IMR-90 (cell line): ENCODE data around the gene GPR39. TPM values are rescaled to one million over a fixed set of nuclear protein-coding genes. Genes with fewer than 3 reads are reported as not detected.
A peak's percentile ranks its signal among the peaks of the same experiment; 100 is the strongest.

Experiments used
- ATAC-seq: fragments of 200-7000 bp; cut with Tn5 transposase; 2 replicates; pipeline ENCODE4 v1.9.1; 2020; ENCODE audit warnings: low read depth, mild to moderate bottlenecking, moderate library complexity
- BruUV-seq: library from RNA; stranded (reverse); fragments of 400-500 nt; replicated peaks from 2 replicates; lab custom pipeline; 2021; lab: Mats Ljungman, UMichigan
- CTCF ChIA-PET: fragments of 300-600 bp; formaldehyde crosslinking; extraction: SDS; loops from one replicate; lab custom pipeline; 2021; ENCODE audit warnings: antibody characterized with exemption; lab: Yijun Ruan, JAX
- POLR2A ChIA-PET: fragments of 300-600 bp; sonication (Branson Sonifier 250); formaldehyde crosslinking; loops from one replicate; lab custom pipeline; 2022; ENCODE audit warnings: antibody characterized with exemption; ENCODE audit not compliant: unreplicated experiment; lab: Charles Lee
- DNase-seq: peaks from one replicate; pipeline ENCODE4 v3.0.0; 2013
- H2AFZ ChIP-seq: replicated peaks from 2 replicates; pipeline ENCODE3; 2013; ENCODE audit warnings: low read length, mild to moderate bottlenecking; ENCODE audit not compliant: poor library complexity
- H2AK5ac ChIP-seq: 2 replicates; pipeline ENCODE4 v1.6.1; 2013; ENCODE audit warnings: low read depth, low read length, inconsistent platforms
- H2AK9ac ChIP-seq: replicated peaks from 2 replicates; pipeline ENCODE3; 2013; ENCODE audit warnings: mild to moderate bottlenecking, low read depth, low read length, moderate library complexity; ENCODE audit not compliant: poor library complexity
- H2BK120ac ChIP-seq: 2 replicates; pipeline ENCODE4 v1.6.1; 2013; ENCODE audit warnings: low read depth, low read length, inconsistent platforms
- H2BK15ac ChIP-seq: 3 replicates; pipeline ENCODE4 v1.6.1; 2013; ENCODE audit warnings: low read depth, low read length, inconsistent platforms
- H2BK20ac ChIP-seq: 2 replicates; pipeline ENCODE4 v1.6.1; 2013; ENCODE audit warnings: low read depth, mild to moderate bottlenecking, inconsistent platforms, low read length, moderate library complexity
- H2BK5ac ChIP-seq: 2 replicates; pipeline ENCODE4 v1.6.1; 2013; ENCODE audit warnings: mild to moderate bottlenecking, low read depth, low read length, inconsistent platforms; ENCODE audit not compliant: poor library complexity, severe bottlenecking
- H3K14ac ChIP-seq: replicated peaks from 2 replicates; pipeline ENCODE4 v1.6.1; 2013; ENCODE audit warnings: low read depth, low read length, inconsistent platforms
- H3K18ac ChIP-seq: 2 replicates; pipeline ENCODE4 v1.6.1; 2013; ENCODE audit warnings: low read depth, low read length, control low read depth
- H3K23ac ChIP-seq: 2 replicates; pipeline ENCODE4 v1.6.1; 2013; ENCODE audit warnings: low read depth, low read length, inconsistent platforms
- H3K27ac ChIP-seq: 2 replicates; pipeline ENCODE4 v1.5.1; 2013; ENCODE audit warnings: mild to moderate bottlenecking, control low read depth, low read length; ENCODE audit not compliant: insufficient read depth
- H3K27me3 ChIP-seq: 2 replicates; pipeline ENCODE4 v1.6.1; 2013; ENCODE audit warnings: low read length; ENCODE audit not compliant: control insufficient read depth, insufficient read depth
- H3K36me3 ChIP-seq: 2 replicates; pipeline ENCODE4 v1.6.1; 2013; ENCODE audit warnings: low read length, mixed read lengths; ENCODE audit not compliant: control insufficient read depth, insufficient read depth
- H3K4ac ChIP-seq: 2 replicates; pipeline ENCODE4 v1.6.1; 2013; ENCODE audit warnings: low read depth, low read length, inconsistent platforms
- H3K4me1 ChIP-seq: 2 replicates; pipeline ENCODE4 v1.6.1; 2013; ENCODE audit warnings: low read length, mixed read lengths; ENCODE audit not compliant: control insufficient read depth, insufficient read depth
- H3K4me2 ChIP-seq: 2 replicates; pipeline ENCODE4 v1.6.1; 2013; ENCODE audit warnings: low read depth, mild to moderate bottlenecking, control low read depth, low read length, moderate library complexity
- H3K4me3 ChIP-seq: 2 replicates; pipeline ENCODE4 v1.5.1; 2013; ENCODE audit warnings: low read depth, mild to moderate bottlenecking, control low read depth, low read length, moderate library complexity; ENCODE audit not compliant: insufficient read depth
- H3K56ac ChIP-seq: 2 replicates; pipeline ENCODE4 v1.6.1; 2013; ENCODE audit warnings: low read length, inconsistent platforms; ENCODE audit not compliant: insufficient read depth; ENCODE audit errors: extremely low read depth
- H3K79me1 ChIP-seq, 2 experiments: 2 replicates each; pipeline ENCODE4 v1.6.1; 2013; ENCODE audit warnings: low read length in 2 of 2, inconsistent platforms in 1 of 2, low read depth in 1 of 2
- H3K9ac ChIP-seq: 2 replicates; pipeline ENCODE4 v1.6.1; 2013; ENCODE audit warnings: low read depth, low read length, control low read depth
- H3K9me1 ChIP-seq: 2 replicates; pipeline ENCODE4 v1.6.1; 2013; ENCODE audit warnings: low read length, inconsistent platforms; ENCODE audit not compliant: insufficient read depth
- H3K9me3 ChIP-seq: 2 replicates; pipeline ENCODE4 v1.6.1; 2013; ENCODE audit warnings: low read length; ENCODE audit not compliant: control insufficient read depth, insufficient read depth
- H4K20me1 ChIP-seq: 2 replicates; pipeline ENCODE4 v1.6.1; 2013; ENCODE audit warnings: low read length, inconsistent platforms; ENCODE audit not compliant: insufficient read depth
- H4K5ac ChIP-seq: 2 replicates; pipeline ENCODE4 v1.6.1; 2013; ENCODE audit warnings: mild to moderate bottlenecking, low read depth, low read length, control low read depth
- H4K8ac ChIP-seq, 2 experiments: 2 replicates each; pipeline ENCODE4 v1.6.1; 2013; ENCODE audit warnings: low read depth in 2 of 2, low read length in 2 of 2, control low read depth in 1 of 2, inconsistent platforms in 1 of 2
- H4K91ac ChIP-seq: 2 replicates; pipeline ENCODE4 v1.6.1; 2013; ENCODE audit warnings: low read depth, low read length, inconsistent platforms; ENCODE audit not compliant: insufficient read depth
- BHLHE40 ChIP-seq: fragments of 150-350 bp; IDR thresholded peaks from 2 replicates; pipeline ENCODE4 v1.6.1; 2016; ENCODE audit warnings: mild to moderate bottlenecking, low read depth, low read length
- CEBPB ChIP-seq: IDR thresholded peaks from 2 replicates; pipeline ENCODE4 v1.6.1; 2012; ENCODE audit warnings: low read depth, low read length, improper control_type of control experiment
- CHD1 ChIP-seq: IDR thresholded peaks from 2 replicates; pipeline ENCODE4 v1.6.1; 2012; ENCODE audit warnings: low read depth, low read length, improper control_type of control experiment
- FOS ChIP-seq: fragments of 150-350 bp; IDR thresholded peaks from 2 replicates; pipeline ENCODE4 v1.6.1; 2016; ENCODE audit warnings: low read depth, low read length
- MAFK ChIP-seq: IDR thresholded peaks from 2 replicates; pipeline ENCODE4 v1.6.1; 2012; ENCODE audit warnings: low read depth, low read length, improper control_type of control experiment
- MAZ ChIP-seq: IDR thresholded peaks from 2 replicates; pipeline ENCODE4 v1.6.1; 2012; ENCODE audit warnings: low read depth, mild to moderate bottlenecking, low read length, improper control_type of control experiment, moderate library complexity, borderline replicate concordance
- MXI1 ChIP-seq: IDR thresholded peaks from 2 replicates; pipeline ENCODE4 v1.6.1; 2012; ENCODE audit warnings: low read depth, mild to moderate bottlenecking, low read length, moderate library complexity, borderline replicate concordance
- NFE2L2 ChIP-seq: fragments of 150-350 bp; IDR thresholded peaks from 2 replicates; pipeline ENCODE4 v1.6.1; 2016; ENCODE audit warnings: low read depth, mild to moderate bottlenecking, low read length
- POLR2A ChIP-seq: IDR thresholded peaks from 2 replicates; pipeline ENCODE4 v1.6.1; 2012; ENCODE audit warnings: mild to moderate bottlenecking, low read depth, low read length
- RAD21 ChIP-seq: IDR thresholded peaks from 2 replicates; pipeline ENCODE4 v1.6.1; 2012; ENCODE audit warnings: low read length, improper control_type of control experiment
- RCOR1 ChIP-seq: IDR thresholded peaks from 2 replicates; pipeline ENCODE4 v1.6.1; 2012; ENCODE audit warnings: mild to moderate bottlenecking, low read length, improper control_type of control experiment; ENCODE audit not compliant: insufficient replicate concordance
- RFX5 ChIP-seq: IDR thresholded peaks from 2 replicates; pipeline ENCODE4 v1.8.0; 2012; ENCODE audit warnings: low read depth, mild to moderate bottlenecking, low read length, moderate library complexity
- SMC3 ChIP-seq: fragments of 150-350 bp; IDR thresholded peaks from 2 replicates; pipeline ENCODE4 v1.6.1; 2016; ENCODE audit warnings: low read depth, mild to moderate bottlenecking, antibody characterized with exemption, low read length, moderate library complexity
- whole genome bisulfite sequencing, 2 experiments: methylation state at CpG; one replicate each; pipeline versions ENCODE4 v1.1.5 to v1.1.7; 2013; ENCODE audit warnings: missing lambda C conversion rate in 2 of 2; ENCODE audit not compliant: insufficient read length in 1 of 2; ENCODE audit errors: extremely low coverage in 2 of 2; 5-methylcytosine and 5-hydroxymethylcytosine counted together
- dilution Hi-C: fragments of 300-500 bp; cut with HindIII; formaldehyde crosslinking; loops from one replicate; pipeline ENCODE4 v1.14.3; 2018; ENCODE audit warnings: low sequenced_read_pairs; ENCODE audit not compliant: unreplicated experiment
- in situ Hi-C: fragments of 300-500 bp; cut with MboI; formaldehyde crosslinking; loops from 3 replicates; pipeline ENCODE4 v1.14.3; 2019; ENCODE audit warnings: low sequenced_read_pairs, inconsistent platforms, mixed read lengths
- intact Hi-C: fragments of 100-400 bp; cut with micrococcal nuclease; formaldehyde crosslinking; loops from 2 replicates; pipeline ENCODE4 v1.10.0; 2022
- polyA plus RNA-seq, 3 experiments: library from polyadenylated mRNA; depleted of rRNA; stranded (reverse); fragments of >200 nt; gene quantifications; 2 replicates each; pipeline ENCODE4 v1.2.3, GENCODE V29; 2012; ENCODE audit warnings: low replicate concordance in 1 of 3
- total RNA-seq: library from RNA; depleted of rRNA; stranded (reverse); fragments of >200 nt; gene quantifications from 2 replicates; pipeline ENCODE4 v1.2.3, GENCODE V29; 2012
- TF ChIP-seq, protein P1 (sequence below): fragments of 150-350 bp; IDR thresholded peaks from 2 replicates; pipeline ENCODE4 v1.6.1; 2017; ENCODE audit warnings: mild to moderate bottlenecking, antibody characterized with exemption, low read length, low read depth
- TF ChIP-seq, protein P2 (sequence below): fragments of 150-350 bp; IDR thresholded peaks from 2 replicates; pipeline ENCODE4 v1.6.1; 2016; ENCODE audit warnings: low read depth, mild to moderate bottlenecking, low read length, moderate library complexity, borderline replicate concordance
- TF ChIP-seq, protein P3 (sequence below): conservative IDR thresholded peaks from 2 replicates; pipeline ENCODE4 v1.5.1; 2012; ENCODE audit warnings: mild to moderate bottlenecking, low read depth, low read length, improper control_type of control experiment

The GPR39 gene
- total and polyA plus RNA-seq, 2 of the 4 experiments (the other 2 are of a cell fraction), result 4.4 to 9.0 TPM

DNA sequence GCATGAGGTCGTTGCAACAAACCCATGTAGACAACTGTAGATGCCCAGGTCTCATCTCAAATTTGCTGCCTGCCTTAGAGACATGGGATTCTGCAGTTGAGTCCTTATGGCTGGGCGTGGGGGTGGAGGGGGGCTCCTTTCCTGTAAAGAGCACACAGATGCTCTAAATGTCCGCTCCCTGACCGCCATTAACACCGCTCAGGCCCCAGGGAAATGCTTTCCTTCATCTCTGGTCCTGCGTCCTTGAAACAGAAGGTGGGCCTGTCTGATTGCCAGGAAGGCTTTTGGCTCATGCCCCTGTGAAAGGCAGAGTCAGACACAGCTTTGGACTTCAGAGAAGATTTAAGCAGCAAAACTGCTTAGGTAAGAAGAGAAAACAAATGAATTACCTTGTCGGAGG lies 25.7 kb downstream of the GPR39 start:
- no peak overlapping the region for H3K4me3 ChIP-seq
- H2AK9ac ChIP-seq, result no peak overlapping the region
- no peak overlapping the region for H3K14ac ChIP-seq
- WGBS, 2 experiments, result 90% methylated on average over 5 of the region's 7 CpGs; no CpG with 5 or more reads in 1 of the 2 experiments
- peak overlapping the region; percentile 40; the same call in 1 of the 2 replicates for H2AK5ac ChIP-seq
- H3K4me2 ChIP-seq, result no peak overlapping the region
- H2AFZ ChIP-seq, result no peak overlapping the region
- no peak overlapping the region for H3K9ac ChIP-seq
- in situ Hi-C loops, result no loop called here
- no peak overlapping the region for H3K27ac ChIP-seq
- 0 out of 2 replicates have a peak overlapping the region, but pooled peaks have one; percentile 88 for H2BK120ac ChIP-seq
- no peak overlapping the region for H3K4ac ChIP-seq
- H4K91ac ChIP-seq, result no peak overlapping the region; the same call in 1 of the 2 replicates
- H3K9me3 ChIP-seq, result no peaks in the 10 kb centered on the region
- no peak overlapping the region for H3K18ac ChIP-seq
- no TSS peak for BruUV-seq
- no peak overlapping the region for H4K5ac ChIP-seq
- H2BK20ac ChIP-seq, result 0 out of 2 replicates have a peak overlapping the region, but pooled peaks have one; percentile 16
- no peaks in the 10 kb centered on the region for H3K36me3 ChIP-seq
- no peak overlapping the region for H2BK15ac ChIP-seq
- H2BK5ac ChIP-seq, result no peak overlapping the region
- CTCF ChIA-PET, result no interaction called here
- ATAC-seq (no peak), DNase-seq (no peak)
- no peak for TF ChIP-seq MAZ
- no peak for TF ChIP-seq SMC3
- TF ChIP-seq, protein P1, sequence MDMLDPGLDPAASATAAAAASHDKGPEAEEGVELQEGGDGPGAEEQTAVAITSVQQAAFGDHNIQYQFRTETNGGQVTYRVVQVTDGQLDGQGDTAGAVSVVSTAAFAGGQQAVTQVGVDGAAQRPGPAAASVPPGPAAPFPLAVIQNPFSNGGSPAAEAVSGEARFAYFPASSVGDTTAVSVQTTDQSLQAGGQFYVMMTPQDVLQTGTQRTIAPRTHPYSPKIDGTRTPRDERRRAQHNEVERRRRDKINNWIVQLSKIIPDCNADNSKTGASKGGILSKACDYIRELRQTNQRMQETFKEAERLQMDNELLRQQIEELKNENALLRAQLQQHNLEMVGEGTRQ, result no peak
- TF ChIP-seq CHD1, result no peak
- TF ChIP-seq RCOR1, result no peak
- TF ChIP-seq RAD21, result no peak
- TF ChIP-seq RFX5, result no peak
- TF ChIP-seq, protein P2, sequence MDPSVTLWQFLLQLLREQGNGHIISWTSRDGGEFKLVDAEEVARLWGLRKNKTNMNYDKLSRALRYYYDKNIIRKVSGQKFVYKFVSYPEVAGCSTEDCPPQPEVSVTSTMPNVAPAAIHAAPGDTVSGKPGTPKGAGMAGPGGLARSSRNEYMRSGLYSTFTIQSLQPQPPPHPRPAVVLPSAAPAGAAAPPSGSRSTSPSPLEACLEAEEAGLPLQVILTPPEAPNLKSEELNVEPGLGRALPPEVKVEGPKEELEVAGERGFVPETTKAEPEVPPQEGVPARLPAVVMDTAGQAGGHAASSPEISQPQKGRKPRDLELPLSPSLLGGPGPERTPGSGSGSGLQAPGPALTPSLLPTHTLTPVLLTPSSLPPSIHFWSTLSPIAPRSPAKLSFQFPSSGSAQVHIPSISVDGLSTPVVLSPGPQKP, result no peak
- TF ChIP-seq FOS, result no peak
- TF ChIP-seq NFE2L2, result no peak
- TF ChIP-seq, protein P3, sequence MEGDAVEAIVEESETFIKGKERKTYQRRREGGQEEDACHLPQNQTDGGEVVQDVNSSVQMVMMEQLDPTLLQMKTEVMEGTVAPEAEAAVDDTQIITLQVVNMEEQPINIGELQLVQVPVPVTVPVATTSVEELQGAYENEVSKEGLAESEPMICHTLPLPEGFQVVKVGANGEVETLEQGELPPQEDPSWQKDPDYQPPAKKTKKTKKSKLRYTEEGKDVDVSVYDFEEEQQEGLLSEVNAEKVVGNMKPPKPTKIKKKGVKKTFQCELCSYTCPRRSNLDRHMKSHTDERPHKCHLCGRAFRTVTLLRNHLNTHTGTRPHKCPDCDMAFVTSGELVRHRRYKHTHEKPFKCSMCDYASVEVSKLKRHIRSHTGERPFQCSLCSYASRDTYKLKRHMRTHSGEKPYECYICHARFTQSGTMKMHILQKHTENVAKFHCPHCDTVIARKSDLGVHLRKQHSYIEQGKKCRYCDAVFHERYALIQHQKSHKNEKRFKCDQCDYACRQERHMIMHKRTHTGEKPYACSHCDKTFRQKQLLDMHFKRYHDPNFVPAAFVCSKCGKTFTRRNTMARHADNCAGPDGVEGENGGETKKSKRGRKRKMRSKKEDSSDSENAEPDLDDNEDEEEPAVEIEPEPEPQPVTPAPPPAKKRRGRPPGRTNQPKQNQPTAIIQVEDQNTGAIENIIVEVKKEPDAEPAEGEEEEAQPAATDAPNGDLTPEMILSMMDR, result no peak
- TF ChIP-seq MXI1, result no peak
- no peak for TF ChIP-seq MAFK
- TF ChIP-seq POLR2A, result no peak
- no peak for TF ChIP-seq CEBPB
- TF ChIP-seq BHLHE40, result no peak
- H3K4me1 ChIP-seq, result peaks cover 15% of the 10 kb centered on the region; the same call in 1 of the 2 replicates
- H3K27me3 ChIP-seq, result no peaks in the 10 kb centered on the region
- dilution Hi-C loops, result no loop called here
- H4K20me1 ChIP-seq, result no peaks in the 10 kb centered on the region
- POLR2A ChIA-PET, result no interaction called here
- no peak overlapping the region for H3K23ac ChIP-seq
- H4K8ac ChIP-seq, result no peak overlapping the region
- intact Hi-C loops, result no loop called here
- H3K79me1 ChIP-seq, result peaks cover 4 to 9% of the 10 kb centered on the region in 2 experiments; a peak in 1 of 4 replicates
- H3K56ac ChIP-seq, result no peak overlapping the region
- peaks cover 14% of the 10 kb centered on the region for H3K9me1 ChIP-seq
